Heart right ventricle (tissue), 16 donors: ENCODE data around the gene MEDAG. TPM values are rescaled to one million over a fixed set of nuclear protein-coding genes. Genes with fewer than 3 reads are reported as not detected.

Source experiments
- ATAC-seq, 8 donors: fragments of 200-7000 bp; cut with Tn5 transposase; one replicate each; pipeline ENCODE4 v1.9.1; 2020; ENCODE audit warnings: mild to moderate bottlenecking in 8 of 8, moderate library complexity in 8 of 8, moderate number of reproducible peaks in 1 of 8
- DNase-seq, 2 donors: peaks; one replicate each; pipeline ENCODE4 v3.0.0-alpha.2; 2020
- H3K27ac ChIP-seq, 10 donors: fragments of 200-600 bp; sonication (generic) in 2 of 10; one replicate each; pipeline versions ENCODE4 v1.5.0 to v1.8.0; 2020 to 2022; ENCODE audit warnings: mild to moderate bottlenecking in 3 of 10
- H3K27me3 ChIP-seq, 7 donors: fragments of 200-600 bp; one replicate each; pipeline ENCODE4 v1.8.0; 2021 to 2022; ENCODE audit warnings: mild to moderate bottlenecking in 2 of 7
- H3K36me3 ChIP-seq, 9 donors: fragments of 200-600 bp; sonication (generic) in 1 of 9; one replicate each; pipeline versions ENCODE4 v1.5.0 to v1.8.0; 2020 to 2022; ENCODE audit warnings: mild to moderate bottlenecking in 2 of 9
- H3K4me1 ChIP-seq, 9 donors: fragments of 200-600 bp; sonication (generic) in 1 of 9; one replicate each; pipeline versions ENCODE4 v1.5.0 to v1.8.0; 2020 to 2022; ENCODE audit warnings: mild to moderate bottlenecking in 4 of 9
- H3K4me3 ChIP-seq, 10 donors: fragments of 200-600 bp; sonication (generic) in 2 of 10; one replicate each; pipeline versions ENCODE4 v1.5.0 to v1.8.0; 2020 to 2022; ENCODE audit warnings: mild to moderate bottlenecking in 7 of 10, moderate library complexity in 2 of 10
- H3K9me3 ChIP-seq, 11 donors: fragments of 200-600 bp in 10 of 11; sonication (generic) in 2 of 11; one replicate each; pipeline versions ENCODE4 v1.5.0 to v1.8.0; 2013 to 2022; ENCODE audit warnings: mild to moderate bottlenecking in 2 of 11, control low read depth in 1 of 11, moderate library complexity in 1 of 11
- WGBS, 2 donors: extraction: QIAGEN DNeasy Blood & Tissue Kit; methylation state at CpG; one replicate each; pipeline ENCODE4 v1.1.7; 2013; ENCODE audit warnings: inconsistent platforms in 1 of 2; 5-methylcytosine and 5-hydroxymethylcytosine counted together
- intact Hi-C, 10 donors: fragments of 100-400 bp; cut with DNase I; formaldehyde crosslinking; loops; one replicate each; pipeline versions ENCODE4 v1.11.1 to v1.14.2; 2022
- polyA plus RNA-seq, 2 donors: library from polyadenylated mRNA; stranded (reverse); fragments of 200-250 nt; gene quantifications; one replicate each; pipeline ENCODE4 v1.2.3, GENCODE V29; 2013
- total RNA-seq, 10 donors: library from RNA; stranded (reverse); fragmentation: NEBNext Ultra II Directional in 3 of 10; extraction: Animal tissue kit (Norgen Biotek cat#: 25700) in 3 of 10; gene quantifications; one replicate each; pipeline versions ENCODE4 v1.2.1 to v1.2.4, GENCODE V29; 2021 to 2023
- TF ChIP-seq, protein P1 (sequence below), 9 donors: fragments of 200-600 bp; sonication (generic) in 2 of 9; IDR thresholded peaks; one replicate each; pipeline versions ENCODE4 v1.5.0 to v1.8.0; 2021 to 2022; ENCODE audit warnings: antibody characterized with exemption in 9 of 9, mild to moderate bottlenecking in 5 of 9, moderate library complexity in 1 of 9
- donor health status: Arrhythmogenic right ventricular cardiomyopathy.
- donor health status: ischemic (EF 13 %, LVEDD 7.1; RV severe dilation, severe dysfunction).
- donor health status: healthy with polysubstance abuse.
- donor health status: DM: no; HTN: yes; CAD: no.
- donor health status: DM: no; HTN: no; CAD: no.
- donor health status: ischemic (EF 25% LVEDD 6.9; RV normal size, moderate dysfunction).
- donor health status: ischemic (EF 25% LVEDD 5.7; RV mildly dilated, moderate dysfunction).
- donor health status: healthy.
- donor health status: DM: yes; HTN: yes; CAD: no.
- donor health status: Ischemic cardiomyopathy.
- donor health status: ischemic (EF 35%, LVEDD 5.7; RV mildly dilated, moderate dysfunction).
- donor health status: nonischemic (EF 11% LVEDD 7.7; RV severe dilation, severe dysfunction).
- donor health status: DM: yes; HTN: yes; CAD: no.
- donor health status: PGD.
- donor health status: ischemic (EF 29% LVEDD 5.4; RV normal size, mild dysfunction).
- donor health status: nonischemic (EF 23%, LVEDD 6.1; RV moderate dilation, normal function).

MEDAG gene
- total and polyA plus RNA-seq, 12 donors: 3.2 to 22.1 (median 5.5) TPM

- peak; percentile 52 to 92 (median 84) for ATAC-seq
- H3K4me1 ChIP-seq: peaks cover 0 to 10% (median 0%) of the 10 kb centered on the region in 9 donors
- WGBS, 2 donors: 68 to 74% methylated on average over 5 of the region's 5 CpGs
Measured at GRCh38 chr13:30957258-30957943, 51.3 kb downstream of the MEDAG start.

DNA sequence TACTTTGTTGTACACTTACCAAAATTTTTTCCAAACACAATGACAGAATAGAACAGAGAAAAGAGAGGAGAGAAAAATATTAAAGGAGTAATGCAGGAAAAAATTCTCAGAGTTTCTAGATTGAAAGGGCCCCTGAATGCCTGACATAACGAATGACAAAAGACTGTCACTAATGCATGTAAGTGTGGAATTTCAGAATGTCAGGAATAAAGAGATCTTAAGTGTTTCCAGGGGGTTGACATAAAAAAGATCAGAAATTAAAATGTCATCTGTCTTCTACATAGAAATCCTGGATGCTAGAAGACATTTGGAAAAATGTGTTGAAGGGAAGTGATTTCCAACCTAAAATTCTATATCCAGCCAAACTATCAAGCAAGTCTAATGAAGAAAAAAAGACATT lies 53.6 kb downstream of the MEDAG start:
- no peak for ATAC-seq
- Histone ChIP-seq H3K4me3 (no peak overlapping the region), H3K9me3 (peaks cover 0 to 17% (median 9%) of the 10 kb centered on the region in 11 donors), H3K27ac (no peak overlapping the region), H3K4me1 (peaks cover 0 to 10% (median 0%) of the 10 kb centered on the region in 9 donors), H3K36me3 (no peaks in the 10 kb centered on the region), H3K27me3 (peaks cover 0 to 11% (median 0%) of the 10 kb centered on the region in 7 donors)
- intact Hi-C loops: loop anchor here in 1 of 10 donors (2.0 kb wide), 1 partner anchor 63 kb away; no protein-coding TSS in a partner anchor
- no peak for DNase-seq
- TF ChIP-seq, protein P1, sequence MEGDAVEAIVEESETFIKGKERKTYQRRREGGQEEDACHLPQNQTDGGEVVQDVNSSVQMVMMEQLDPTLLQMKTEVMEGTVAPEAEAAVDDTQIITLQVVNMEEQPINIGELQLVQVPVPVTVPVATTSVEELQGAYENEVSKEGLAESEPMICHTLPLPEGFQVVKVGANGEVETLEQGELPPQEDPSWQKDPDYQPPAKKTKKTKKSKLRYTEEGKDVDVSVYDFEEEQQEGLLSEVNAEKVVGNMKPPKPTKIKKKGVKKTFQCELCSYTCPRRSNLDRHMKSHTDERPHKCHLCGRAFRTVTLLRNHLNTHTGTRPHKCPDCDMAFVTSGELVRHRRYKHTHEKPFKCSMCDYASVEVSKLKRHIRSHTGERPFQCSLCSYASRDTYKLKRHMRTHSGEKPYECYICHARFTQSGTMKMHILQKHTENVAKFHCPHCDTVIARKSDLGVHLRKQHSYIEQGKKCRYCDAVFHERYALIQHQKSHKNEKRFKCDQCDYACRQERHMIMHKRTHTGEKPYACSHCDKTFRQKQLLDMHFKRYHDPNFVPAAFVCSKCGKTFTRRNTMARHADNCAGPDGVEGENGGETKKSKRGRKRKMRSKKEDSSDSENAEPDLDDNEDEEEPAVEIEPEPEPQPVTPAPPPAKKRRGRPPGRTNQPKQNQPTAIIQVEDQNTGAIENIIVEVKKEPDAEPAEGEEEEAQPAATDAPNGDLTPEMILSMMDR (IDR thresholded peaks at IDR 0.05): no peak
- 66 to 79% methylated on average over 1 of the region's 1 CpG for WGBS, 2 donors

More at GRCh38 chr13:30957258-30957943, 51.3 kb downstream of the MEDAG start:
- Histone ChIP-seq H3K9me3 (peaks cover 0 to 17% (median 9%) of the 10 kb centered on the region in 11 donors), H3K27ac (no peak overlapping the region), H3K27me3 (peaks cover 0 to 4% (median 0%) of the 10 kb centered on the region in 7 donors), H3K4me3 (no peak overlapping the region), H3K36me3 (no peaks in the 10 kb centered on the region)
- DNase-seq: no peak
- TF ChIP-seq, protein P1 (IDR thresholded peaks at IDR 0.05): no peak
- intact Hi-C loops: no loop called here

GRCh38 chr13:30963791-30964190 lies 57.7 kb downstream of the MEDAG start:
- TF ChIP-seq, protein P1 (IDR thresholded peaks at IDR 0.05): no peak
- no peak for DNase-seq
- peak in 2 of 8 donors; percentile 42 to 65 for ATAC-seq

DNA sequence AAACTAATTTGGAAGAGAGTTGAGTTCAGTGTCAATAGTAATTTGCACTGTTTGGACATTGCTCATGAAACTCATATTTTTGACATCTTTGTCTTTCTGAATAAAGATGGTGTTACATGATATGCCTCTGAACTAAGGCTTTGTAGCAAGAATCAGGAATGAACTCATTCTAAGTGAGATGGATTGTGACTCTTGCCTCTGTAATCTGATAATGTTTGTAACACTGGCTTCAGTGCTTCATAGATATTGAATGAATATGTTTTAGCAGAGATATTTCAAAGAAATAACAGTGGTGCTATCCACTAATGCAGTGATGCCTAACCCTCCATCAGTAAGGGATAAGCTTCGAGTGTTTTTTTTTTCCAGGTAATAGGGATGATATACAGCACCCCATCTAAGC lies 59.3 kb downstream of the MEDAG start:
- H3K36me3 ChIP-seq: no peaks in the 10 kb centered on the region
- no peaks in the 10 kb centered on the region for H3K4me1 ChIP-seq
- intact Hi-C loops: no loop called here
- peaks cover 0 to 3% (median 0%) of the 10 kb centered on the region in 11 donors for H3K9me3 ChIP-seq
- WGBS, 2 donors: 93 to 100% methylated on average over 1 of the region's 1 CpG
- peaks cover 0 to 38% (median 8%) of the 10 kb centered on the region in 7 donors for H3K27me3 ChIP-seq
- DNase-seq (no peak), ATAC-seq (no peak)
- H3K27ac ChIP-seq: no peak overlapping the region
- TF ChIP-seq, protein P1 (IDR thresholded peaks at IDR 0.05): no peak
- H3K4me3 ChIP-seq: no peak overlapping the region

More at GRCh38 chr13:30963791-30964190, 57.7 kb downstream of the MEDAG start:
- Histone ChIP-seq H3K4me3 (no peak overlapping the region), H3K27ac (no peak overlapping the region), H3K36me3 (no peaks in the 10 kb centered on the region), H3K4me1 (no peaks in the 10 kb centered on the region), H3K9me3 (peaks cover 0 to 17% (median 9%) of the 10 kb centered on the region in 11 donors), H3K27me3 (peaks cover 0 to 29% (median 8%) of the 10 kb centered on the region in 7 donors)
- 30 to 33% methylated on average over 5 of the region's 5 CpGs for WGBS, 2 donors
- intact Hi-C loops: no loop called here
